Kidney (tissue), 14 donors: ENCODE results near the gene CCDC169. TPM values are rescaled to one million over a fixed set of nuclear protein-coding genes. Genes with fewer than 3 reads are reported as not detected.

Experiments used
- DNase-seq, 5 donors: peaks; one replicate each; pipeline ENCODE4 v3.0.0-alpha.2; 2013 to 2020
- FAIRE-seq: peaks from 2 replicates; lab custom pipeline; 2012; peaks lifted over from hg19 to GRCh38; lab: Jason Lieb, UNC
- H3K27ac ChIP-seq, 2 donors: one replicate each; pipeline ENCODE4 v1.7.0; 2013; ENCODE audit warnings: low read depth in 2 of 2, low read length in 2 of 2, inconsistent platforms in 1 of 2
- H3K27me3 ChIP-seq: one replicate; pipeline ENCODE4 v1.7.1; 2013; ENCODE audit warnings: low read length, inconsistent platforms; ENCODE audit not compliant: control insufficient read depth, insufficient read depth
- H3K36me3 ChIP-seq, 3 donors: one replicate each; pipeline versions ENCODE4 v1.7.0 to v1.7.1; 2013; ENCODE audit warnings: low read length in 3 of 3, control low read depth in 1 of 3, inconsistent platforms in 1 of 3; ENCODE audit not compliant: insufficient read depth in 3 of 3, control insufficient read depth in 2 of 3
- H3K4me1 ChIP-seq, 3 donors: one replicate each; pipeline versions ENCODE4 v1.7.0 to v1.7.1; 2013; ENCODE audit warnings: low read length in 3 of 3, inconsistent platforms in 1 of 3, low read depth in 1 of 3; ENCODE audit not compliant: control insufficient read depth in 2 of 3, insufficient read depth in 2 of 3
- H3K4me3 ChIP-seq, 3 donors: one replicate each; pipeline versions ENCODE4 v1.7.0 to v1.8.1; 2013; ENCODE audit warnings: low read length in 3 of 3, control low read depth in 1 of 3, inconsistent platforms in 1 of 3
- H3K9ac ChIP-seq, 3 donors: one replicate each; pipeline versions ENCODE4 v1.7.0 to v1.7.1; 2013; ENCODE audit warnings: low read length in 3 of 3, control low read depth in 1 of 3, inconsistent platforms in 1 of 3
- H3K9me3 ChIP-seq, 3 donors: one replicate each; pipeline versions ENCODE4 v1.7.0 to v1.7.1; 2013; ENCODE audit warnings: low read length in 3 of 3, control low read depth in 1 of 3, inconsistent platforms in 1 of 3; ENCODE audit not compliant: control insufficient read depth in 2 of 3, insufficient read depth in 1 of 3
- CTCF ChIP-seq: IDR thresholded peaks from 3 replicates; pipeline ENCODE4 v1.5.1; 2012; ENCODE audit warnings: mild to moderate bottlenecking, moderate library complexity, borderline replicate concordance; ENCODE audit not compliant: insufficient read depth; ENCODE audit errors: extremely low read depth
- intact Hi-C: fragments of 100-400 bp; cut with DNase I; formaldehyde crosslinking; loops from one replicate; pipeline ENCODE4 v1.11.1; 2022
- polyA plus RNA-seq: library from polyadenylated mRNA; stranded (reverse); fragments of 350-450 nt; fragmentation: Illumina TruSeq; extraction: RNeasy Lipid Tissue Mini Kit (QIAGEN cat#74804); gene quantifications from one replicate; pipeline ENCODE4 v1.2.3, GENCODE V29; 2014; ENCODE audit warnings: low read depth, low replicate concordance; ENCODE audit not compliant: insufficient read depth
- total RNA-seq: library from RNA; stranded (reverse); fragmentation: NEBNext Ultra II Directional; extraction: Animal tissue kit (Norgen Biotek cat#: 25700); gene quantifications from one replicate; pipeline ENCODE4 v1.2.1, GENCODE V29; 2021
- donor health status: control.
- donor health status: control.
- donor health status: control.
- donor health status: control.
- donor health status: control.
- donor health status: DM: yes; HTN: yes; CAD: no.
- donor health status: Normal renal cell carcinoma (clear cell type).

The CCDC169 gene
- total and polyA plus RNA-seq, 2 donors from 2014 or later: 1.5 to 2.5 TPM

GRCh38 chr13:36258831-36259230, 38.8 kb downstream of the CCDC169 start:
- no peak for DNase-seq
- no peak overlapping the region for H3K4me3 ChIP-seq
- no peak for FAIRE-seq
- H3K27me3 ChIP-seq: no peaks in the 10 kb centered on the region
- no peaks in the 10 kb centered on the region for H3K36me3 ChIP-seq
- H3K9ac ChIP-seq: no peak overlapping the region
- no peaks in the 10 kb centered on the region for H3K4me1 ChIP-seq
- intact Hi-C loops: no loop called here
- no peak for TF ChIP-seq CTCF
- no peak overlapping the region for H3K27ac ChIP-seq
- no peaks in the 10 kb centered on the region for H3K9me3 ChIP-seq

GRCh38 chr13:36251526-36251925, 46.1 kb downstream of the CCDC169 start:
- intact Hi-C loops: no loop called here

GRCh38 chr13:36251017-36251416, 46.6 kb downstream of the CCDC169 start:
- Histone ChIP-seq H3K9ac (no peak overlapping the region), H3K27ac (no peak overlapping the region), H3K27me3 (no peaks in the 10 kb centered on the region), H3K9me3 (no peaks in the 10 kb centered on the region), H3K36me3 (no peaks in the 10 kb centered on the region), H3K4me1 (no peaks in the 10 kb centered on the region), H3K4me3 (no peak overlapping the region)
- TF ChIP-seq CTCF: no peak
- FAIRE-seq (no peak), DNase-seq (no peak)
- intact Hi-C loops: no loop called here

More at GRCh38 chr13:36251526-36251925, 46.1 kb downstream of the CCDC169 start:
- FAIRE-seq (no peak), DNase-seq (no peak)
- H3K27me3 ChIP-seq: no peaks in the 10 kb centered on the region
- no peak for TF ChIP-seq CTCF
- H3K27ac ChIP-seq: no peak overlapping the region
- no peak overlapping the region for H3K4me3 ChIP-seq
- H3K36me3 ChIP-seq: no peaks in the 10 kb centered on the region
- no peaks in the 10 kb centered on the region for H3K9me3 ChIP-seq
- H3K4me1 ChIP-seq: no peaks in the 10 kb centered on the region
- H3K9ac ChIP-seq: no peak overlapping the region

GRCh38 chr13:36248700-36249099, 48.9 kb downstream of the CCDC169 start:
- no peak overlapping the region for H3K9ac ChIP-seq
- intact Hi-C loops: no loop called here
- no peaks in the 10 kb centered on the region for H3K4me1 ChIP-seq
- no peak overlapping the region for H3K27ac ChIP-seq
- no peaks in the 10 kb centered on the region for H3K27me3 ChIP-seq
- H3K36me3 ChIP-seq: no peaks in the 10 kb centered on the region
- H3K4me3 ChIP-seq: no peak overlapping the region
- no peak for FAIRE-seq
- TF ChIP-seq CTCF: no peak
- H3K9me3 ChIP-seq: no peaks in the 10 kb centered on the region
- no peak for DNase-seq
